Transverse colon (tissue), 4 donors: ENCODE data around the gene CPNE1. TPM values are rescaled to one million over a fixed set of nuclear protein-coding genes. Genes with fewer than 3 reads are reported as not detected.

Experiments used
- DNase-seq: peaks from one replicate; pipeline ENCODE4 v3.0.0-alpha.2; 2019
- H3K27ac ChIP-seq, 4 donors: fragments of 200-600 bp; sonication (generic); 2 replicates each; pipeline ENCODE4 v1.5.1; 2016 to 2018; ENCODE audit warnings: inconsistent platforms in 4 of 4
- H3K27me3 ChIP-seq: fragments of 200-600 bp; sonication (generic); 2 replicates; pipeline ENCODE4 v1.5.1; 2017; ENCODE audit warnings: inconsistent platforms
- H3K36me3 ChIP-seq, 4 donors: fragments of 200-600 bp; sonication (generic); 2 replicates each; pipeline ENCODE4 v1.5.1; 2017 to 2019; ENCODE audit warnings: inconsistent platforms in 4 of 4
- H3K4me1 ChIP-seq, 4 donors: fragments of 200-600 bp; sonication (generic); 2 replicates each; pipeline ENCODE4 v1.5.1; 2017 to 2020; ENCODE audit warnings: inconsistent platforms in 4 of 4
- H3K4me3 ChIP-seq, 4 donors: fragments of 200-600 bp; sonication (generic); 1 replicate in 1 of 4; 2 replicates in 3 of 4; pipeline versions ENCODE4 v1.5.1 to v1.6.1; 2017 to 2019; ENCODE audit warnings: inconsistent platforms in 4 of 4
- H3K9me3 ChIP-seq, 2 donors: fragments of 200-600 bp; sonication (generic); 2 replicates each; pipeline ENCODE4 v1.5.1; 2017 to 2019; ENCODE audit warnings: inconsistent platforms in 2 of 2
- EP300 ChIP-seq: sonication (generic); formaldehyde crosslinking; IDR thresholded peaks from one replicate; pipeline ENCODE4 v1.6.1; 2017; ENCODE audit warnings: antibody characterized with exemption, low read depth
- POLR2A ChIP-seq: fragments of 450-650 bp; IDR thresholded peaks from one replicate; pipeline ENCODE4 v1.6.1; 2016; ENCODE audit warnings: antibody characterized with exemption, mild to moderate bottlenecking, moderate library complexity
- POLR2AphosphoS5 ChIP-seq, 3 donors: sonication (generic); formaldehyde crosslinking; IDR thresholded peaks; one replicate each; pipeline ENCODE4 v1.6.1; 2016; ENCODE audit warnings: antibody characterized with exemption in 3 of 3
- WGBS, 2 donors: methylation state at CpG; one replicate each; pipeline ENCODE4 v1.1.5; 2018; ENCODE audit warnings: low coverage in 1 of 2; 5-methylcytosine and 5-hydroxymethylcytosine counted together
- in situ Hi-C, 4 donors: fragments of 200-750 bp; cut with MboI; loops; one replicate each; pipeline versions ENCODE4 v1.15.0 to v1.15.1; 2017; ENCODE audit warnings: low sequenced_read_pairs in 3 of 4, low pct_ligation_motif_present in 1 of 4, low pct_unique_long_range_greater_than_20kb in 1 of 4
- intact Hi-C: fragments of 100-400 bp; cut with DNase I; formaldehyde crosslinking; loops from one replicate; pipeline ENCODE4 v1.15.1; 2023; ENCODE audit warnings: low total_unique reads
- total RNA-seq, 4 donors: library from RNA; depleted of rRNA; stranded (reverse); fragments of >200 nt; gene quantifications; one replicate each; pipeline ENCODE4 v1.1.0, GENCODE V29; 2016
- TF ChIP-seq, protein P1 (sequence below), 5 experiments: fragments of 200-600 bp in 3 of 5; fragments of 450-650 bp in 2 of 5; sonication (generic) in 3 of 5; IDR thresholded peaks; 1 replicate in 2 of 5; 2 replicates in 3 of 5; pipeline ENCODE4 v1.5.1; 2016 to 2017; ENCODE audit warnings: antibody characterized with exemption in 5 of 5, inconsistent platforms in 3 of 5, mild to moderate bottlenecking in 2 of 5, moderate library complexity in 1 of 5

Gene CPNE1
- total RNA-seq, 4 donors from 2014 or later = 67.7 to 225 (median 132) TPM

DNA sequence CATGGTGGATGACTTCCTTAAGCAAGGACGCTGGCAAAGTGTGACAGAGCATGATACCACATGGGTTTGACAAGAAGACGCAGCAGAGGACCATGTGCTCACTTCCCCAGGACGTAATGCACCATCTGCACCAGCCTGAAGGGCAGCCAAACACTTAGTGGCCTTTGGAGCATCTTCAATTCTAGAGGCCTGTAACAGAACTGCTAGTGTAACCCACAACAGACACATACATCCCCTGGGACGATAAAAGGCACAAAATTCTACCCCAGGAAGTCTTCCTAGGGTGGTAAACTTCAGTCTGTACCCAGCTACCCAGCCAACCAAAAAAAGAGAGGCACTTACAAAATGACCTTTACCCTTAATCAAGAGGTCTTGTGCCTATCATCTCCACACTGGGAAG, 9.2 kb upstream of the CPNE1 start:
- TF ChIP-seq POLR2A = no peak
- Histone ChIP-seq H3K9me3 (no peaks in the 10 kb centered on the region), H3K36me3 (peaks cover 0 to 45% (median 19%) of the 10 kb centered on the region in 4 donors), H3K4me1 (no peaks in the 10 kb centered on the region), H3K27ac (no peak overlapping the region), H3K4me3 (no peak overlapping the region), H3K27me3 (no peaks in the 10 kb centered on the region)
- intact Hi-C loops (no loop called here), in situ Hi-C loops (no loop called here)
- no peak for DNase-seq
- WGBS, 2 donors = 80 to 94% methylated on average over 1 to 4 of the region's 4 CpGs

GRCh38 chr20:35669681-35670080, 5.0 kb upstream of the CPNE1 start:
- no peak for DNase-seq
- in situ Hi-C loops (no loop called here), intact Hi-C loops (no loop called here)
- peaks cover 0 to 48% (median 17%) of the 10 kb centered on the region in 4 donors for H3K36me3 ChIP-seq
- 80% methylated on average over 1 of the region's 1 CpG; no CpG with 5 or more reads in 1 of the 2 donors for WGBS, 2 donors
- H3K27me3 ChIP-seq = no peaks in the 10 kb centered on the region
- H3K4me1 ChIP-seq = no peaks in the 10 kb centered on the region
- no peak overlapping the region for H3K4me3 ChIP-seq
- H3K27ac ChIP-seq = no peak overlapping the region
- TF ChIP-seq, protein P1, sequence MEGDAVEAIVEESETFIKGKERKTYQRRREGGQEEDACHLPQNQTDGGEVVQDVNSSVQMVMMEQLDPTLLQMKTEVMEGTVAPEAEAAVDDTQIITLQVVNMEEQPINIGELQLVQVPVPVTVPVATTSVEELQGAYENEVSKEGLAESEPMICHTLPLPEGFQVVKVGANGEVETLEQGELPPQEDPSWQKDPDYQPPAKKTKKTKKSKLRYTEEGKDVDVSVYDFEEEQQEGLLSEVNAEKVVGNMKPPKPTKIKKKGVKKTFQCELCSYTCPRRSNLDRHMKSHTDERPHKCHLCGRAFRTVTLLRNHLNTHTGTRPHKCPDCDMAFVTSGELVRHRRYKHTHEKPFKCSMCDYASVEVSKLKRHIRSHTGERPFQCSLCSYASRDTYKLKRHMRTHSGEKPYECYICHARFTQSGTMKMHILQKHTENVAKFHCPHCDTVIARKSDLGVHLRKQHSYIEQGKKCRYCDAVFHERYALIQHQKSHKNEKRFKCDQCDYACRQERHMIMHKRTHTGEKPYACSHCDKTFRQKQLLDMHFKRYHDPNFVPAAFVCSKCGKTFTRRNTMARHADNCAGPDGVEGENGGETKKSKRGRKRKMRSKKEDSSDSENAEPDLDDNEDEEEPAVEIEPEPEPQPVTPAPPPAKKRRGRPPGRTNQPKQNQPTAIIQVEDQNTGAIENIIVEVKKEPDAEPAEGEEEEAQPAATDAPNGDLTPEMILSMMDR (IDR thresholded peaks at IDR 0.05) = no peak
- TF ChIP-seq EP300 (no peak), POLR2AphosphoS5 (IDR thresholded peaks at IDR 0.05) (no peak), POLR2A (no peak)
- H3K9me3 ChIP-seq = no peaks in the 10 kb centered on the region

DNA sequence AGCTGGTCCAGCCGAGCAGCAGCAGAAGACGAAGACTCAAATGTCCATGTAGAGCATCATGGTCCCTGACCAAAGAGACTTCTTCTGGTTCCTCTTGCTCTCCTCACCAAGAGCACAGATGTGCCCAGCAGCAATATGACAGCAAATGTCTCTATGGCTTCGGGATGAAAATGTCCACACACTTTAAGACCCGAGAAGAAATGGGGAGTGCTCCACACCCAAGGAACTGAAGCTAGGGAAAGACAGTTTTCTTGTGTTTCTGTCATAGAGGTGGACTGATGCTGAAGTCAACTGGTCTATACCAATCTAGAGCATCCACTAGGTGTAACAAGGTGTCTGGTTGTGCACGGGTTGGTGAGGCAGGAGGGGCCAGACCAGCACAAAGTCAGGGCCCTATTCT, 4.5 kb upstream of the CPNE1 start:
- Histone ChIP-seq H3K27ac (no peak overlapping the region), H3K9me3 (no peaks in the 10 kb centered on the region), H3K4me1 (no peaks in the 10 kb centered on the region), H3K4me3 (no peak overlapping the region), H3K27me3 (no peaks in the 10 kb centered on the region), H3K36me3 (peaks cover 0 to 45% (median 14%) of the 10 kb centered on the region in 4 donors)
- TF ChIP-seq, protein P1 (IDR thresholded peaks at IDR 0.05) = no peak
- TF ChIP-seq EP300 = no peak
- no peak for TF ChIP-seq POLR2A
- no peak for TF ChIP-seq POLR2AphosphoS5 (IDR thresholded peaks at IDR 0.05)
- in situ Hi-C loops = no loop called here
- intact Hi-C loops = no loop called here
- WGBS, 2 donors = 94% methylated on average over 5 of the region's 5 CpGs; no CpG with 5 or more reads in 1 of the 2 donors
- DNase-seq = no peak

DNA sequence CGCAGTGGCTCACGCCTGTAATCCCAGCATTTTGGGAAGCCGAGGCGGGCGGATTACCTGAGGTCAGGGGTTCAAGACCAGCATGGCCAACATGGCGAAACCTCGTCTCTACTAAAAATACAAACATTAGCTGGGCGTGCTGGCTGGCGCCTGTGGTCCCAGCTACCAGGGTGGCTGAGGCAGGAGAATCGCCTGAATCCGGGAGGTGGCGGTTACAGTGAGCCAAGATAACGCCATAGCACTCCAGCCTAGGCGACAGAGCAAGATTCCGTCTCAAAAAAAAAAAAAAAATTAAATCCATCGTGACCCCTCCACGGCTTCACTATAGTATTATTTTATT, 1.2 kb upstream of the CPNE1 start:
- H3K4me3 ChIP-seq = no peak overlapping the region
- 97 to 98% methylated on average over 9 to 17 of the region's 17 CpGs for WGBS, 2 donors
- H3K27me3 ChIP-seq = no peaks in the 10 kb centered on the region
- no peak overlapping the region for H3K27ac ChIP-seq
- H3K4me1 ChIP-seq = peaks cover 7 to 29% (median 28%) of the 10 kb centered on the region in 4 donors
- peaks cover 0 to 20% (median 3%) of the 10 kb centered on the region in 4 donors for H3K36me3 ChIP-seq
- no peaks in the 10 kb centered on the region for H3K9me3 ChIP-seq
- intact Hi-C loops = loop anchor here (2.0 kb wide), 1 partner anchor 49 kb away; no protein-coding TSS in a partner anchor
- TF ChIP-seq, protein P1 (IDR thresholded peaks at IDR 0.05) = no peak
- DNase-seq = no peak
- in situ Hi-C loops = no loop called here
